Nephron progenitor cell (in vitro differentiated cells): ENCODE data around the gene SHCBP1L.
"Not testable (repeated sequence)": the region's sequence is repeated elsewhere in the genome, so short reads cannot be mapped to it uniquely, and the experiment has no call there.

Experiments
- DNase-seq: peaks from one replicate; pipeline ENCODE4 v3.0.0; 2021
- H3K27ac Mint-ChIP-seq: 2 replicates; pipeline ENCODE4 v1.8.0; 2021; ENCODE audit warnings: mild to moderate bottlenecking, moderate library complexity, mixed read lengths
- H3K27me3 Mint-ChIP-seq: 2 replicates; pipeline ENCODE4 v1.8.0; 2021; ENCODE audit warnings: mild to moderate bottlenecking, low read depth, mixed read lengths; ENCODE audit not compliant: poor library complexity
- H3K36me3 Mint-ChIP-seq: 2 replicates; pipeline ENCODE4 v1.8.0; 2021; ENCODE audit warnings: low read depth, mixed read lengths
- H3K4me1 Mint-ChIP-seq: 2 replicates; pipeline ENCODE4 v1.8.0; 2021; ENCODE audit warnings: mixed read lengths
- H3K4me3 Mint-ChIP-seq: 2 replicates; pipeline ENCODE4 v1.8.0; 2021; ENCODE audit warnings: mild to moderate bottlenecking, moderate library complexity, mixed read lengths
- H3K9me3 Mint-ChIP-seq: 2 replicates; pipeline ENCODE4 v1.8.0; 2021; ENCODE audit warnings: mild to moderate bottlenecking, moderate library complexity, mixed read lengths
- TF ChIP-seq, protein P1 (sequence below): fragments of 200-600 bp; sonication (generic); IDR thresholded peaks from 2 replicates; pipeline ENCODE4 v1.5.0; 2021; ENCODE audit warnings: antibody characterized with exemption

Gene SHCBP1L

DNA sequence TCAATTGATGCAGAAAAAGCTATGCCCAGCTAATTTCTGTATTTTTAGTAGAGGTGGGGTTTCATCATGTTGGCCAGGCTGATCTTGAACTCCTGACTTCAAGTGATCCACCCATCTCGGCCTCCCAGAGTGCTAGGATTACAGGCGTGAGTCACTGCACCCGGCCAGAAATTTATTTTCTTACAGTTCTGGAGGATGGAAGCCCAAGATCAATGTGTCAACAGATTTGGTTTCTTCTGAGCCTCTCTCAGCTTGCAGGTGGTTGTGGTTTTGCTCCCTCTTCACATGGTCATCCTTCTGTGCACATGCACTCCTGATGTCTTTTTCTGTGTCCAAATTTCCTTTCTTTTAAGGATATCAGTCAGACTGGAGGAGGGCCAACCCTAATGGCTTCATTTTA is 35.6 kb downstream of the SHCBP1L start:
- DNase-seq, result no peak
- Mint-ChIP-seq H3K4me3 (no peak overlapping the region), H3K9me3 (peaks cover 24% of the 10 kb centered on the region), H3K36me3 (peaks cover 4% of the 10 kb centered on the region), H3K4me1 (no peaks in the 10 kb centered on the region), H3K27me3 (no peaks in the 10 kb centered on the region), H3K27ac (no peak overlapping the region)
- TF ChIP-seq, protein P1, sequence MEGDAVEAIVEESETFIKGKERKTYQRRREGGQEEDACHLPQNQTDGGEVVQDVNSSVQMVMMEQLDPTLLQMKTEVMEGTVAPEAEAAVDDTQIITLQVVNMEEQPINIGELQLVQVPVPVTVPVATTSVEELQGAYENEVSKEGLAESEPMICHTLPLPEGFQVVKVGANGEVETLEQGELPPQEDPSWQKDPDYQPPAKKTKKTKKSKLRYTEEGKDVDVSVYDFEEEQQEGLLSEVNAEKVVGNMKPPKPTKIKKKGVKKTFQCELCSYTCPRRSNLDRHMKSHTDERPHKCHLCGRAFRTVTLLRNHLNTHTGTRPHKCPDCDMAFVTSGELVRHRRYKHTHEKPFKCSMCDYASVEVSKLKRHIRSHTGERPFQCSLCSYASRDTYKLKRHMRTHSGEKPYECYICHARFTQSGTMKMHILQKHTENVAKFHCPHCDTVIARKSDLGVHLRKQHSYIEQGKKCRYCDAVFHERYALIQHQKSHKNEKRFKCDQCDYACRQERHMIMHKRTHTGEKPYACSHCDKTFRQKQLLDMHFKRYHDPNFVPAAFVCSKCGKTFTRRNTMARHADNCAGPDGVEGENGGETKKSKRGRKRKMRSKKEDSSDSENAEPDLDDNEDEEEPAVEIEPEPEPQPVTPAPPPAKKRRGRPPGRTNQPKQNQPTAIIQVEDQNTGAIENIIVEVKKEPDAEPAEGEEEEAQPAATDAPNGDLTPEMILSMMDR, result no peak

DNA sequence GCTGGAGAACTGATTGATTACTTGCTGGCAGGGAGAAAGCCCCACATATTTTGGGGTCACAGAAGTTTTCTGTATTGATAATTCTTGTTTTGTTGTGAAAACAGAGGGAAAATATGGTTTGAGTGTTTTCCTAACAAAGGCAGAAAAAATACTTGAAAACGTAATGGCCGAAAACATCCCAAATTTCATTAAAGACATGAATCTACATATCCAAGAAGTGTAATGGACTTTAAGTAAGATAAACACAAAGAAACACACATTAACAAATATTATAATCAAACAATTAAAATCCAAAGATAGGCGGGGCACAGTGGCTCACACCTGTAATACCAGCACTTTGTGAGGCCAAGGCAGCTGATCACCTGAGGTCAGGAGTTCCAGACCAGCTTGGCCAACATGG is 39.6 kb downstream of the SHCBP1L start:
- no peak overlapping the region for H3K4me3 Mint-ChIP-seq
- no peaks in the 10 kb centered on the region for H3K27me3 Mint-ChIP-seq
- TF ChIP-seq, protein P1, result no peak
- H3K4me1 Mint-ChIP-seq, result no peaks in the 10 kb centered on the region
- DNase-seq, result no peak
- peaks cover 42% of the 10 kb centered on the region for H3K9me3 Mint-ChIP-seq
- H3K36me3 Mint-ChIP-seq, result peaks cover 8% of the 10 kb centered on the region
- no peak overlapping the region for H3K27ac Mint-ChIP-seq

DNA sequence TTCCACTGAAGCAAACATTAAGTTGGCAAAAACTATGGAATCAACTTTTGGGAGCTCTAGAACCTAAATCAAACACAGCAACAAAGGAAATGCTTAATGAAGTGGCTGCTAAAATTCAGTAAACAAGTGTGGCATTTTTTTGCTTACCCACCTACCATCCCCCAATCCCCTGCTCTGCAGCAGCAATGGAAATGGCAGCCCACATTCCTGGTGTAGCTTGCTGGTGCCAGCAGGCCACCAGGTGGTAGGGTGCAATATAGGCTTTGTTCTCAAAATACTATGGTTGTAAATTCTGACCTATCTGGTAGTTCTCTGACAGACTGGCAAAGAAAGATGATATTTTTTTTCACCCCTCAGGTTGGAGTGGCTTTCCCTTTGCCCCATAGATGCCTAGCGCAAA is 42.8 kb downstream of the SHCBP1L start:
- TF ChIP-seq, protein P1, result no peak
- peaks cover 38% of the 10 kb centered on the region for H3K9me3 Mint-ChIP-seq
- H3K27ac Mint-ChIP-seq, result peak overlapping the region; percentile 16
- no peak for DNase-seq
- H3K36me3 Mint-ChIP-seq, result peaks cover 8% of the 10 kb centered on the region
- no peak overlapping the region for H3K4me3 Mint-ChIP-seq
- H3K4me1 Mint-ChIP-seq, result no peaks in the 10 kb centered on the region
- H3K27me3 Mint-ChIP-seq, result no peaks in the 10 kb centered on the region

DNA sequence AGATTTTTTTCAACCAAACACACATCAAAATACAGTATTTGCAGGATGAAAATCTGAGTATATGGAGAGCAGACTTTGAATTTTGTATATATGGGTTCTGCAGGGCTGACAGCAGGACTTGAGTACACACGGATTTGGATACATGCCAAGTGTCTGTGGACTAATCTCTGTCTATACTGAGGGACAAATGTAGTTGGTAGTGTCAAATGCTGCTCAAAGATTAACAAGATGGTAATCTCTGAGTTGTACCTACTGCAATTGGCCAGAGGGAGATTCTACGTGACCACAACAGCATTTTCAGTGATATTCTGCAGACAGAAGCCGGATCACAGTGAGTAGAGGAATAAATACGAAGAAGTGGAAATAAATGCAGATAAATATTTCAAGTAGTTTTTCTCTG is 43.4 kb downstream of the SHCBP1L start:
- Mint-ChIP-seq H3K27ac (no peak overlapping the region), H3K36me3 (peaks cover 8% of the 10 kb centered on the region), H3K9me3 (peaks cover 36% of the 10 kb centered on the region), H3K4me1 (no peaks in the 10 kb centered on the region), H3K4me3 (no peak overlapping the region), H3K27me3 (no peaks in the 10 kb centered on the region)
- DNase-seq, result no peak
- TF ChIP-seq, protein P1, result no peak

DNA sequence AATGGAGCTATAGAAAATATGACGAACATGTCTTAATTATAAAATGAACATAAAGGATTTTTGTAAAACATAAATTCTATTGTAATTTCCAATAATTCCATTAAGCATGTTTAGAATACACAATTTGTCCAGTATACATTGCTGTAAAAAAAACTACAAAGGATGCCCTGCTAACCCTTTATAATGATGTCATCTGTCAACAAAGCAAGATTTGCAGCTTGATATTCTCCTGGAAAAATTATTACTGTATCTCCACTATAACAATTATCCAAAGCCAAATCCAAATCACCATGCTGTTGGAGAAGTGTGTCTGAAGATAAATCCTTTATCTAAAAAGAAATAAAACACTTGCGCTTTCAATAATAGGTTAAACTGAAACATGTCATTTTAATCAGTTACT is 47.6 kb downstream of the SHCBP1L start:
- TF ChIP-seq, protein P1, result no peak
- H3K9me3 Mint-ChIP-seq, result peaks cover 1% of the 10 kb centered on the region
- H3K36me3 Mint-ChIP-seq, result no peaks in the 10 kb centered on the region
- no peaks in the 10 kb centered on the region for H3K4me1 Mint-ChIP-seq
- H3K27ac Mint-ChIP-seq, result no peak overlapping the region
- no peak overlapping the region for H3K4me3 Mint-ChIP-seq
- H3K27me3 Mint-ChIP-seq, result peaks cover 2% of the 10 kb centered on the region
- DNase-seq, result no peak

DNA sequence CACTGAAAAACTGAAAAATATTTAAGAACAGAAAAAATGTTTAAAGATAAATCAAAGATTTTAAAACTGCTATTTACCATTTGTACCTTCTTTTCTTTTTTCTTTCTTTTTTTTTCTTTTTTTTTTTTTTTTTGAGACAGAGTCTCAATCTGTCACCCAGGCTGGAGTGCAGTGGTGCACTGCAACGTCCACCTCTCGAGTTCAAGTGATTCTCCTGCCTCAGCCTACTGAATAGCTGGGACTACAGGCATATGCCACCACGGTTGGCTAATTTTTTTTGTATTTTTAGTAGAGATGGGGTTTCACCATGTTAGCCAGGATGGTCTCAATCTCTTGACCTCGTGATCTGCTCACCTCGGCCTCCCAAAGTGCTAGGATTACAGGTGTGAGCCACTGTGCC is 51.0 kb downstream of the SHCBP1L start:
- not testable (repeated sequence) for DNase-seq, H3K9me3 Mint-ChIP-seq, H3K4me3 Mint-ChIP-seq, H3K4me1 Mint-ChIP-seq, H3K36me3 Mint-ChIP-seq, H3K27ac Mint-ChIP-seq, H3K27me3 Mint-ChIP-seq
